ENCODE results near the gene SFSWAP. TPM values are rescaled to one million over a fixed set of nuclear protein-coding genes. Genes with fewer than 3 reads are reported as not detected.

The SFSWAP gene
- total and polyA plus RNA-seq, 4 donors = 6.1 to 21.6 (median 10.1) TPM

GRCh38 chr12:131845121-131845520 is 134.2 kb downstream of the SFSWAP start:
- H3K4me1 ChIP-seq (ENCODE audit: control insufficient read depth in 4 of 4, insufficient read depth in 4 of 4, low read length in 3 of 4) = no peaks in the 10 kb centered on the region
- H3K4me3 ChIP-seq (ENCODE audit: low read depth in 1 of 3, low read length in 3 of 3) = no peak overlapping the region
- no peaks in the 10 kb centered on the region for H3K27me3 ChIP-seq (ENCODE audit: control insufficient read depth in 4 of 4, insufficient read depth in 4 of 4, low read length in 3 of 4)
- H3K36me3 ChIP-seq (ENCODE audit: control insufficient read depth in 4 of 4, insufficient read depth in 3 of 4, low read depth in 1 of 4, low read length in 3 of 4) = no peaks in the 10 kb centered on the region
- no peak for DNase-seq (ENCODE audit: low spot score)
- TF ChIP-seq YY1 (IDR thresholded peaks at IDR 0.05) (no peak), HNF4G (IDR thresholded peaks at IDR 0.05) (no peak), RXRA (IDR thresholded peaks at IDR 0.05) (no peak), GABPA (IDR thresholded peaks at IDR 0.05 in 1 of 2, conservative IDR thresholded peaks at IDR 0.05 in 1 of 2) (no peak), SP1 (IDR thresholded peaks at IDR 0.05) (no peak), REST (IDR thresholded peaks at IDR 0.05) (no peak), HNF4A (conservative IDR thresholded peaks at IDR 0.05) (no peak), ATF3 (IDR thresholded peaks at IDR 0.05) (no peak), EGR1 (IDR thresholded peaks at IDR 0.05; ENCODE audit: low read depth in 2 of 2) (no peak), TAF1 (conservative IDR thresholded peaks at IDR 0.05) (no peak), MAX (IDR thresholded peaks at IDR 0.05) (no peak), FOXA1 (IDR thresholded peaks at IDR 0.05) (no peak), RAD21 (IDR thresholded peaks at IDR 0.05) (no peak), FOXA2 (IDR thresholded peaks at IDR 0.05) (no peak), NR2F2 (IDR thresholded peaks at IDR 0.05) (no peak), CTCF (IDR thresholded peaks at IDR 0.05; ENCODE audit: low read depth, low read length, missing input control) (no peak), ZBTB33 (IDR thresholded peaks at IDR 0.05) (no peak), JUND (IDR thresholded peaks at IDR 0.05) (no peak)
- WGBS = 94% methylated on average over 29 of the region's 29 CpGs
- no peaks in the 10 kb centered on the region for H3K9me3 ChIP-seq (ENCODE audit: control insufficient read depth in 4 of 4, low read length in 3 of 4)
- no peak overlapping the region for H3K9ac ChIP-seq (ENCODE audit: low read depth in 1 of 2, low read length in 2 of 2)
- no peak overlapping the region for H3K27ac ChIP-seq (ENCODE audit: low read depth in 1 of 2, low read length in 2 of 2)
